Naive thymus-derived CD8-positive, alpha-beta T cell (primary cell): ENCODE results near the gene CTBP2. TPM values are rescaled to one million over a fixed set of nuclear protein-coding genes. Genes with fewer than 3 reads are reported as not detected.

ENCODE experiments used
- ATAC-seq, 2 donors: fragments of 150-1000 bp; cut with Tn5 transposase in 1 of 2; sonication (Bioruptor Pico), chemical (Tn5 transposase) in 1 of 2; 1 replicate in 1 of 2; 2 replicates in 1 of 2; pipeline ENCODE4 v1.10.0; 2021; ENCODE audit warnings: mild to moderate bottlenecking in 2 of 2, moderate library complexity in 2 of 2
- POLR2A ChIA-PET: fragments of 350-600 bp; sonication (Branson Sonifier 250); formaldehyde crosslinking; loops from one replicate; lab custom pipeline; 2021; ENCODE audit warnings: antibody characterized with exemption; lab: Charles Lee
- DNase-seq, 10 donors: peaks; one replicate each; pipeline versions ENCODE4 v3.0.0 to v3.0.0-alpha.2; 2020 to 2022
- H3K27ac Mint-ChIP-seq, 10 donors: one replicate each; pipeline ENCODE4 v1.8.0; 2020 to 2022; ENCODE audit warnings: mild to moderate bottlenecking in 10 of 10, mixed read lengths in 10 of 10, moderate library complexity in 4 of 10, inconsistent platforms in 1 of 10
- H3K27me3 Mint-ChIP-seq, 5 donors: one replicate each; pipeline ENCODE4 v1.8.0; 2021 to 2022; ENCODE audit warnings: mixed read lengths in 5 of 5
- H3K36me3 Mint-ChIP-seq, 3 donors: one replicate each; pipeline ENCODE4 v1.8.0; 2020 to 2022; ENCODE audit warnings: mixed read lengths in 3 of 3, mild to moderate bottlenecking in 2 of 3, inconsistent platforms in 1 of 3
- H3K4me1 Mint-ChIP-seq, 4 donors: one replicate each; pipeline ENCODE4 v1.8.0; 2021 to 2022; ENCODE audit warnings: mixed read lengths in 4 of 4
- H3K4me3 Mint-ChIP-seq, 10 donors: one replicate each; pipeline ENCODE4 v1.8.0; 2020 to 2022; ENCODE audit warnings: mild to moderate bottlenecking in 10 of 10, mixed read lengths in 10 of 10, moderate library complexity in 6 of 10, inconsistent platforms in 1 of 10
- H3K9me3 Mint-ChIP-seq, 9 donors: one replicate each; pipeline ENCODE4 v1.8.0; 2020 to 2022; ENCODE audit warnings: mixed read lengths in 9 of 9, mild to moderate bottlenecking in 3 of 9, inconsistent platforms in 1 of 9, moderate library complexity in 1 of 9
- polyA plus RNA-seq, 3 donors: library from polyadenylated mRNA; unstranded; fragments of 300-500 nt; fragmentation: Illumina TruSeq; gene quantifications; one replicate each; pipeline ENCODE4 v1.2.3, GENCODE V29; 2021
- total RNA-seq, 8 experiments: library from RNA in 2 of 8; stranded (reverse) in 2 of 8; gene quantifications; one replicate each; pipeline ENCODE4 v1.2.3 and lab custom pipeline; 2021 to 2026

The CTBP2 gene
- total and polyA plus RNA-seq, 5 experiments from 2014 or later = 0.05 to 3.1 (median 0.42) TPM

DNA sequence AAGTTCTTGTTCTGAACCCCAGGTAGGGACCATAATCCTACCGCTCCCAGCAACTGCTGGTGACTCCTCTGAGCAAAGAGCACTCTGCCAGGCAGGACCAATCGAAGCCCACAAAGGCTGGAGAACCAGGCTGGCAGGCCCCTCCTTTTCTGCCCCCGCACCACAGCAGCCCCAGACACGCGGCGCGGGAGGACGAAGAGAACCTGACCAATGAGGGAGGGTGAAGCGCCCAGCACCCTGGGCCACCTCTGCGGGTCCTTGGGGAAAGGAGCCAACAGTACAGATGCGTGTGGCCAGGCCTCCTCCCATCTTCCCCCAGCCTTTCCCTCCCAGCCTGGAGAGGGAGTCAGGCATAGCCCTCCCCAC is 25.9 kb downstream of the CTBP2 start:
- H3K36me3 Mint-ChIP-seq = no peaks in the 10 kb centered on the region
- H3K4me3 Mint-ChIP-seq = no peak overlapping the region
- H3K27ac Mint-ChIP-seq = no peak overlapping the region
- H3K9me3 Mint-ChIP-seq = peaks cover 0 to 2% (median 0%) of the 10 kb centered on the region in 9 donors
- peaks cover 0 to 20% (median 2%) of the 10 kb centered on the region in 5 donors for H3K27me3 Mint-ChIP-seq
- no peak for ATAC-seq
- DNase-seq = no peak
- peaks cover 0 to 2% (median 0%) of the 10 kb centered on the region in 4 donors for H3K4me1 Mint-ChIP-seq
- POLR2A ChIA-PET = no interaction called here

DNA sequence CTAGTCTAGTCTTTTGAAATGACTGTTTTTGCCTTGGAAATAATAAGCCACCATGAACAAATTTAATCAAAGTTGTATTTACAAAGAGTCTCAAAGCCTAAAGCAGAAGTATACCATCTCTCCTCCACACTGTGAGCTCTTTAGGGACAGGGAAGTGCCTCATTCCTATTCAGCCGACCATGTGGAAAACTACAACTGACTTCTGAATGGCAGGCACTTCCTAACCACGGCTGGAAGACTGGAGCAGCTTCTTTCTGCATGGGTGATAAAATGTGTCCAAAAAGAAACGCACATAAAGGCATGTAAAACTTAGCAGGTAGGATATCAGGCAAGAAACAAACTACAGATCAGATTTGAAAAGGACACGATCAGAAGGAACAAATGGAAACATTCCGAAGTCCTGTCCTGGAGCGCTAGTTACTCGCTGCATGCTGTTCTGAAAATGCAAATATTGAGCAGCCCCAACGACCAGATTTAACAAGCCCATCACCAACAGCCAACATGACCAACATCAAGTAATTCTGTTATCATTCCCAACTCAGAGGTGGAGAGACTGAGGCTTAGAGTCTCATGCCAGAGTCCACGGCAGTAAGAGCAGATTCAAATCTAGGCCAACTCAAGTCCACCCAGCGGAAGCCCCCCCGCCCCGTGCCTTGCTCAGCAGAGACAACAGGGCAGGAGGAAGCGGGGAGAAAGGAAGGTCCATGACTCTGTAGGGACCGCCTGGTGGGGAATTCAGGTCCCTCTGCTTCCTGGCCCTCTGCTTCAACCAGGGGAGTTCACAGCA is 26.5 kb downstream of the CTBP2 start:
- peaks cover 0 to 5% (median 0%) of the 10 kb centered on the region in 4 donors for H3K4me1 Mint-ChIP-seq
- no peaks in the 10 kb centered on the region for H3K36me3 Mint-ChIP-seq
- peaks cover 0 to 2% (median 0%) of the 10 kb centered on the region in 9 donors for H3K9me3 Mint-ChIP-seq
- POLR2A ChIA-PET = no interaction called here
- DNase-seq (no peak), ATAC-seq (no peak)
- H3K27me3 Mint-ChIP-seq = peaks cover 0 to 18% (median 2%) of the 10 kb centered on the region in 5 donors
- no peak overlapping the region for H3K4me3 Mint-ChIP-seq
- H3K27ac Mint-ChIP-seq = no peak overlapping the region

DNA sequence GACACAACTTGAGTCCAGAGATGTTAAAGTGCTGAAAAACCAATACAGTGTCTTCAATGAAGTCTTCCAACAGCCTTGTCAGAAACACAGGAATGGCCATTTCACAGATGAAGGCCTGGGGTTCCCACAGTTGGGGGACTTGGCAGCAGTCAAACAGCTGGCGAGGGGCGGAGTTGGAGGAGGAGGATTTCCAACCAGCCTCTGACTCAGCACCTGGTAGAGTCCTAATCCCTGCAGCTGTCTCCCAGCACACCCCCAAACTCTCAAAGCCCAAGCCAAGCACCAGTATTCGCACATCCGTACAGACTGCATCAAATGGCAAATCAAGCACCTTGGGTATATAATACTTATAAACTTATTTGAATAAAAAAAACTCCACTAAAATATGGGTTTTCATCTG is 28.0 kb downstream of the CTBP2 start:
- Mint-ChIP-seq H3K27ac (no peak overlapping the region), H3K9me3 (peaks cover 0 to 2% (median 0%) of the 10 kb centered on the region in 9 donors), H3K27me3 (peaks cover 0 to 13% (median 0%) of the 10 kb centered on the region in 5 donors), H3K4me1 (peaks cover 0 to 6% (median 0%) of the 10 kb centered on the region in 4 donors), H3K4me3 (no peak overlapping the region), H3K36me3 (no peaks in the 10 kb centered on the region)
- POLR2A ChIA-PET = no interaction called here
- ATAC-seq = no peak
- DNase-seq = no peak

DNA sequence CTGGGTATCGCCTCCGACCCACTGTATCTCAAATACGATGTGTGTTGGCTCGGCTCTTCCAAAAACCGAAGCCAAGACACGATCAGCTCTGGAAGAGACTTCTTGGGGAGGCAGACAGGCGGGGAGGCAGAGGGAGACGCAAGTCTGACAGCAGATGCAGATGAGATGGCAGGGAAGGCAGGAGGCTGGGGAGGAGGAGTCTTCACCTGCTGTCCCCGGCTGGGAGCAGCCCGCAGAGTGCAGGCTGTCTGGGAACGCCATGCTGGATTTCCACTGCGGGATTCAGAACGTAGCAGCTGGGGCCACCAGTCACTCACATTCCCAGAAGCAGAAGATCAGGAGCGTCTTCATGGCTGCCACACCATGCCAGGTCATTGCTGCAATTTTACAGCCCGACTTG is 29.4 kb downstream of the CTBP2 start:
- POLR2A ChIA-PET = no interaction called here
- peaks cover 0 to 20% (median 0%) of the 10 kb centered on the region in 5 donors for H3K27me3 Mint-ChIP-seq
- H3K9me3 Mint-ChIP-seq = peaks cover 0 to 2% (median 0%) of the 10 kb centered on the region in 9 donors
- H3K27ac Mint-ChIP-seq = no peak overlapping the region
- H3K36me3 Mint-ChIP-seq = no peaks in the 10 kb centered on the region
- DNase-seq (no peak), ATAC-seq (no peak)
- no peak overlapping the region for H3K4me3 Mint-ChIP-seq
- peaks cover 0 to 6% (median 0%) of the 10 kb centered on the region in 4 donors for H3K4me1 Mint-ChIP-seq

DNA sequence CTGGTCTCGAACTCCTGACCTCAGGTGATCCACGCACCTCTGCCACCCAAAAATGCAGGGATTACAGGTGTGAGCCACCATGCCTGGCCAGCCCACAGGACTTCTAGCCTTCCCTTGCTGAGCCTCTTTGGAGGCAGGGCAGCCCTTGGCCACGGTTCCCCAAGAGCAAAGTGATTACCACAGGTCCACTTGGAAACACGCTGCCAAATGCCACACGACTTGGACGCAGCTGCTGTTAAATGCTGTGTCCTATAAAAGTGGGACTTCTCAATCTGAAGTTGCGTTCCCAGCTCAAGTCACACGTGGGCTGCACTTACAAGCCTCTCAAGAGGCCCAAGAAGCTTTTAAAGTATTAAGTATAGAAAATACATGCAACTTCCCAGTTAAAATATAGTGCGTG is 30.1 kb downstream of the CTBP2 start:
- H3K4me1 Mint-ChIP-seq = peaks cover 0 to 6% (median 0%) of the 10 kb centered on the region in 4 donors
- H3K27ac Mint-ChIP-seq = no peak overlapping the region
- POLR2A ChIA-PET = no interaction called here
- DNase-seq (no peak), ATAC-seq (no peak)
- peaks cover 0 to 16% (median 0%) of the 10 kb centered on the region in 5 donors for H3K27me3 Mint-ChIP-seq
- H3K4me3 Mint-ChIP-seq = no peak overlapping the region
- H3K9me3 Mint-ChIP-seq = peaks cover 0 to 2% (median 0%) of the 10 kb centered on the region in 9 donors
- no peaks in the 10 kb centered on the region for H3K36me3 Mint-ChIP-seq

DNA sequence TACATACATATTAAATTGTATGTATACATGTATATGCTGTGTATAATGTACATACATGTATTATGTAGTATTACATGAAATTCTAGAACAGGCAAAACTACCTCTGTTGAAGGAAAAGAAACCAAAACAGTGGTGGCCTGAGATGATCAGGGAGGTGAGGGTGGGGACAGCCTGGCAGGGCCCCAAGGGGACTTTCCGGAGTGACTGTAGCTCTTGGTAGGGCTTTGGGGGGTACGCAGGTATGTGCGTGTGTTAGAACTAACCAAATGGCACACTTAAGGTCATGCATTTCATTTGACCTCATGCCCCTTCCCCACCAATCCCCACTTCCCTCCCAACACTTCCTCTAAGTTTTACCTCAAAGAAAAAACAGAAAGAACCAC is 31.3 kb downstream of the CTBP2 start:
- Mint-ChIP-seq H3K36me3 (no peaks in the 10 kb centered on the region), H3K4me1 (peaks cover 0 to 6% (median 0%) of the 10 kb centered on the region in 4 donors), H3K27me3 (peaks cover 0 to 11% (median 0%) of the 10 kb centered on the region in 5 donors), H3K27ac (no peak overlapping the region), H3K4me3 (no peak overlapping the region), H3K9me3 (peaks cover 0 to 2% (median 0%) of the 10 kb centered on the region in 9 donors)
- POLR2A ChIA-PET = no interaction called here
- no peak for ATAC-seq
- no peak for DNase-seq

DNA sequence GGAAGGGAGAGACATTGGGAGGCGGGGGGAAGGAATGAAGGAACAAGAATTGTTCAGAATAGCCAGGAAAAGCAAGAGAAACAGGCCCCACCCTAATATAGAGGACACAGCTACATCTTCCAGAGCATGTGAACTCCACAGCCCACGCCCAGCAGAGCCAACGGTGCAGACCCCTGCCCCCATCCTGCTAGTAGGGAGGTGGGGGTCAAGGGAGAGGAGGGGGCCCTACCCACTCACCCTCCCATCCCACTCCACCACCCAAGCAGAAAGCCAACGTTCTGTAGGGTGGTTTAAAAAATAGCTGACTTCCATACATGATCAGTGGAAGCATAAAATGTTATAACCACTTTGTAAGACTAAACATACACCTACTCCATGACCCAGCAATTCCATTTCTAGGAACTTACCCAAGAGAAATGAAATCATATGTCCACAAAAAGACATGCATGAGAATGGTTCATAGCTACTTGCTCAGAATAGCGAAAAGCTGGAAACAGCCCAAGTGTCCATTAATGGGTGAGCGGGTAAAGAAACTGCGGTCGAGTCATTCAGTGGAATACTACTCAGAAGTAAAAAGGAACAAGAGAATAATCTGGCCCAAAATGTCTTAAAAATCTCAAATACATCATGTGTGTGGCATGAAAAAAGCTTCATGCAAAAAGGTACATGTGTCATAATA is 31.8 kb downstream of the CTBP2 start:
- H3K4me1 Mint-ChIP-seq = peaks cover 0 to 6% (median 0%) of the 10 kb centered on the region in 4 donors
- H3K27me3 Mint-ChIP-seq = peaks cover 0 to 14% (median 0%) of the 10 kb centered on the region in 5 donors
- H3K9me3 Mint-ChIP-seq = peaks cover 0 to 2% (median 0%) of the 10 kb centered on the region in 9 donors
- H3K27ac Mint-ChIP-seq = no peak overlapping the region
- no peak overlapping the region for H3K4me3 Mint-ChIP-seq
- no peak for ATAC-seq
- POLR2A ChIA-PET = no interaction called here
- H3K36me3 Mint-ChIP-seq = no peaks in the 10 kb centered on the region
- no peak for DNase-seq

DNA sequence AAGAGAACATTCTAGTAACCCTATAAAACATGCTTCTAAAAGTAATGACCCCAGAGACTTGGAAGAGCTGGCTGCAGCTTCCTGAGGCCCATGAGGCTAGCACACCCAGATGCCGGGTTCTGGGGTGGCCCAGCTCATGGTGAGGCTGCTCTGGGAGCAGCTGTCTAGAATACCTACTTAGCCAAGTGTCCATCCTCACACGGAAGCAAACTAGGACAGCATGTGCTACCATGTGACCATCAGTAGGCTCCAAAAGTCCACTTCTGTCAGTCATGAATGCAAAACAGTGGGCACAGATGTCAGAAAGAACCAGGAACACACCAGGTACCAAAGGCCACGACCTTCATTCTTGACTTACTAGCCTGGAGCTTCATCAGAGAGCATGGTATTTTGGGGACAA is 32.4 kb downstream of the CTBP2 start:
- ATAC-seq (no peak), DNase-seq (no peak)
- POLR2A ChIA-PET = no interaction called here
- H3K4me3 Mint-ChIP-seq = no peak overlapping the region
- no peaks in the 10 kb centered on the region for H3K36me3 Mint-ChIP-seq
- H3K27ac Mint-ChIP-seq = no peak overlapping the region
- peaks cover 0 to 15% (median 0%) of the 10 kb centered on the region in 5 donors for H3K27me3 Mint-ChIP-seq
- H3K9me3 Mint-ChIP-seq = peaks cover 0 to 2% (median 0%) of the 10 kb centered on the region in 9 donors
- peaks cover 0 to 6% (median 0%) of the 10 kb centered on the region in 4 donors for H3K4me1 Mint-ChIP-seq

DNA sequence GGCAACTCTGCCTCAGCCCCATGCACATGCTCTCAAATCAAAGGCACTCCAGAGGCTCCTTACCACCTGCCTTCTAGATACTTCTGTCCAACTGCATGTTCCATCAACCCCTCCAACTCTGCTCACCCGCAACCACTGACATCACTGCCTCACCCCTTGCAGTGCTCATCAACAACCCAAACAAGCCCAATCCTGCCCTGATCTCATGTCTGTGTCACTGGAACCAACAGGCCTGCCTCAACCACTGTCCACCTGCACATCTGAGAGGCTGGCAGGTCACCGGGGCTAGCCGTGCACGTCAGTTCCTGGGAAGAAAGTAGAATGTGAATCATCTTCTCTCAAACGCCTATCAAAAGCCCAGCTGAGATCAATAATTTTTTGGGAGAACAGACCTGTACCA is 33.3 kb downstream of the CTBP2 start:
- Mint-ChIP-seq H3K9me3 (peaks cover 0 to 2% (median 0%) of the 10 kb centered on the region in 9 donors), H3K4me3 (no peak overlapping the region), H3K36me3 (no peaks in the 10 kb centered on the region), H3K4me1 (peaks cover 0 to 6% (median 0%) of the 10 kb centered on the region in 4 donors), H3K27ac (no peak overlapping the region), H3K27me3 (peaks cover 0 to 15% (median 0%) of the 10 kb centered on the region in 5 donors)
- ATAC-seq = no peak
- DNase-seq = no peak
- POLR2A ChIA-PET = no interaction called here

DNA sequence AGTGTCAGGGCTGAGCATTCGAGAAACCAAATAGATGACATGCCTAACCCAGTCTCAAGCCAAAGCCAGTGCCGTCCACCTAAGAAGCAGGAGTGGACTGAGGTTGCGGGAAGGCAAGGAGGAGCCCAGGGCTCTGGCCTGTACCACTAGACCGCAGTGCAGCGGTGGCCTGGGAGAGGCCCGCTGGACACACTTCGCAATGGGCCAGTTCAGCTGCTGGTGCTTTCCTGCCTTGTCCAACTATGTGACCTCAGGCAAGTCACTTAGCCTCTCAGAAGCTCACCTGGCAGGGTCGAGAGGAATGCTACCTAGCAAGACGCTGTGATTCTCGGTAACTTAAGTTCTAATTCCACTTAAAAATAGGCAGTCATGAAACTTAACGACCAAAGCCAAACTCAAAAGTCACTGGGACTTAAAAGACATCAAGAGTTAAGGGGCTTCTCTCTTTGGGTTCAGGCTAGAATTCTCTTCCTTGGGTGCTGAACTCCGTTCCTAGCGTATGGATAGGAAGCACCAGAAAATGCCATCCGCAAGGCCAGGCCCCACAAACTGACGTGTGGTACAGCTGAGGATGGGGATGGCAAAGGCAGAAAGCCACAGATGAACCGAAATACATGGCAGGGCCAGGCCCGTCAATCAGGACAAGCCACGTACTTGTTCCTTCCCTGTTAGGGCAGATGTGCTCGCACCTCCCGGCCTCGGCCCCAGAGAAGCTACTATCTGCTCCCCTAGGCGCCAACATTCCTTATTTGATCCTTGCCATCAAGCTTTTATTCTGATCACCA is 34.2 kb downstream of the CTBP2 start:
- Mint-ChIP-seq H3K27ac (no peak overlapping the region), H3K4me3 (no peak overlapping the region), H3K9me3 (peaks cover 0 to 2% (median 0%) of the 10 kb centered on the region in 9 donors), H3K36me3 (no peaks in the 10 kb centered on the region), H3K27me3 (peaks cover 0 to 15% (median 0%) of the 10 kb centered on the region in 5 donors), H3K4me1 (peaks cover 0 to 6% (median 0%) of the 10 kb centered on the region in 4 donors)
- POLR2A ChIA-PET = no interaction called here
- DNase-seq (no peak), ATAC-seq (no peak)

DNA sequence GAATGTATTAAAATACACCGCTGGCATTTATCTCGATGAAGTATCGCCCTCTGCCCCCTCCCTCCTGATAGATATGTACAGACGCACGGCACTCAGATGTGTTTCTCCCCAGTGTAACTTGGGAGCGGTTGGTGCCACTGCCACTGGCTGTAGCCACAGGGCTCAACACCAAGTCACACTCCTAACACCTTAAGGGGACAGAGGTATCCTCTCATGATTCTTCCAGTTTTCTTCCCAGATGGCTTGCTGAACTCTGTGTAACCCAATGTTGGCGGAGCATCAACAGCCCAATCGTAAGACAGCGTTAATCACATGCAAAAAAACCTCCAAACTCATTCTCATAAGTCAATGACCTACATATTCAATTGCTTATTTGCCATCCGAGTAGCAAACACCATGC is 35.5 kb downstream of the CTBP2 start:
- ATAC-seq (no peak), DNase-seq (peak in 1 of 10 donors; percentile 7)
- H3K4me3 Mint-ChIP-seq = no peak overlapping the region
- H3K9me3 Mint-ChIP-seq = no peaks in the 10 kb centered on the region
- peaks cover 0 to 11% (median 0%) of the 10 kb centered on the region in 5 donors for H3K27me3 Mint-ChIP-seq
- POLR2A ChIA-PET = no interaction called here
- H3K36me3 Mint-ChIP-seq = no peaks in the 10 kb centered on the region
- H3K27ac Mint-ChIP-seq = no peak overlapping the region
- peaks cover 0 to 6% (median 0%) of the 10 kb centered on the region in 4 donors for H3K4me1 Mint-ChIP-seq

DNA sequence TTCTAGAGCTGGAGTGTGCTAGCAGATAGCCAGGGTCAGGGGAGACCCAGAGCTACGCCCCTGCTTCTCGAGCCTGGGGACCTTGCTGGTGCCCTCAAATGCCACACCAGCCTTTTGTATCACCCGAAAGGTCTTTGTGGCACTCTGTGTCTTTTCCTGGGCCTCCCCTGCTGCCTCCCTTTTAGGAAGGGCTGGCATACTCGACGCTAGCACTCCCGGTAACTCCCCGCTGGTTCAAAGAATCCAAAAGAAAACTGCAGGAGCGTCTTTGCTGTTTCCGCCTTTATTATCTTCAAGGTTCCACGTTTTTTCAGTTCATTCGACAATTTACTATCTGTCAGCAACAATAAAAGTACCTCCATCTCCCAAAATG is 36.3 kb downstream of the CTBP2 start:
- POLR2A ChIA-PET = no interaction called here
- no peaks in the 10 kb centered on the region for H3K36me3 Mint-ChIP-seq
- H3K27me3 Mint-ChIP-seq = peaks cover 0 to 11% (median 0%) of the 10 kb centered on the region in 5 donors
- no peak overlapping the region for H3K4me3 Mint-ChIP-seq
- H3K9me3 Mint-ChIP-seq = no peaks in the 10 kb centered on the region
- ATAC-seq (no peak), DNase-seq (peak in 1 of 10 donors; percentile 13)
- peaks cover 0 to 3% (median 0%) of the 10 kb centered on the region in 4 donors for H3K4me1 Mint-ChIP-seq
- no peak overlapping the region for H3K27ac Mint-ChIP-seq
